Suprapubic skin (tissue), 4 donors: ENCODE data around the gene PPARGC1A. TPM values are rescaled to one million over a fixed set of nuclear protein-coding genes. Genes with fewer than 3 reads are reported as not detected.

ENCODE experiments used
- DNase-seq, 2 donors: peaks; one replicate each; pipeline ENCODE4 v3.0.0-alpha.2; 2019; ENCODE audit warnings: low spot score in 2 of 2
- H3K27ac ChIP-seq: fragments of 200-600 bp; sonication (generic); one replicate; pipeline ENCODE4 v1.5.1; 2019
- H3K27me3 ChIP-seq: fragments of 200-600 bp; sonication (generic); one replicate; pipeline ENCODE4 v1.5.1; 2019
- H3K36me3 ChIP-seq: fragments of 200-600 bp; sonication (generic); one replicate; pipeline ENCODE4 v1.5.1; 2019
- H3K4me1 ChIP-seq: fragments of 200-600 bp; sonication (generic); one replicate; pipeline ENCODE4 v1.5.1; 2019
- H3K4me3 ChIP-seq: fragments of 200-600 bp; sonication (generic); one replicate; pipeline ENCODE4 v1.5.1; 2019; ENCODE audit warnings: mild to moderate bottlenecking
- H3K9me3 ChIP-seq: fragments of 200-600 bp; sonication (generic); one replicate; pipeline ENCODE4 v1.5.1; 2019
- EP300 ChIP-seq: sonication (generic); formaldehyde crosslinking; IDR thresholded peaks from one replicate; pipeline ENCODE4 v1.6.1; 2017; ENCODE audit warnings: antibody characterized with exemption
- POLR2A ChIP-seq, 2 donors: fragments of 450-650 bp; IDR thresholded peaks; one replicate each; pipeline ENCODE4 v1.6.1; 2017; ENCODE audit warnings: antibody characterized with exemption in 2 of 2, mild to moderate bottlenecking in 2 of 2, moderate library complexity in 2 of 2
- POLR2AphosphoS5 ChIP-seq, 3 donors: sonication (generic); formaldehyde crosslinking; IDR thresholded peaks; one replicate each; pipeline ENCODE4 v1.6.1; 2017; ENCODE audit warnings: antibody characterized with exemption in 3 of 3
- WGBS: methylation state at CpG from one replicate; pipeline ENCODE4 v1.1.5; 2018; 5-methylcytosine and 5-hydroxymethylcytosine counted together
- total RNA-seq, 4 donors: library from RNA; depleted of rRNA; stranded (reverse); fragments of >200 nt; gene quantifications; one replicate each; pipeline ENCODE4 v1.1.0, GENCODE V29; 2016
- TF ChIP-seq, protein P1 (sequence below), 2 donors: fragments of 200-600 bp in 1 of 2; fragments of 450-650 bp in 1 of 2; sonication (generic) in 1 of 2; IDR thresholded peaks; one replicate each; pipeline ENCODE4 v1.5.1; 2016 to 2019; ENCODE audit warnings: antibody characterized with exemption in 2 of 2, mild to moderate bottlenecking in 1 of 2, moderate library complexity in 1 of 2

PPARGC1A gene
- total RNA-seq, 4 donors from 2014 or later = 10.5 to 33.4 (median 13.2) TPM

DNA sequence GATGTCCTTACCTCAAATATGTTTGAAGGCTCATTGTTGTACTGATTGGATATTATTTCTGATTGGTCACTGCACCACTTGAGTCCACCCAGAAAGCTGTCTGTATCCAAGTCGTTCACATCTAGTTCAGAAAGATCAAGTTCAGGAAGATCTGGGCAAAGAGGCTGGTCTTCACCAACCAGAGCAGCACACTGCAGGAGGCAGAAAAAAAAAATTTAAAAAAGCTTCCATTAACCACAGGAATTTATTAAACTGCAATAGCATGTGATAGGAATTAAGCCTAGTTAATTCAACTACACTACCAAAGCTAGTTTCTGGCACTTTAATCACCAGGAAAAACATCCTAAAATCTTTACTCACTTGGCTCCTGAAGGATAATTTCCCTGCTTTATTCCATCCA lies 5.1 kb downstream of the PPARGC1A start:
- H3K36me3 ChIP-seq = no peaks in the 10 kb centered on the region
- DNase-seq = no peak
- no peaks in the 10 kb centered on the region for H3K9me3 ChIP-seq
- H3K27ac ChIP-seq = peak overlapping the region; percentile 27
- H3K4me3 ChIP-seq = no peak overlapping the region
- TF ChIP-seq POLR2A (IDR thresholded peaks at IDR 0.05) (no peak), EP300 (no peak), POLR2AphosphoS5 (IDR thresholded peaks at IDR 0.05) (no peak)
- TF ChIP-seq, protein P1, sequence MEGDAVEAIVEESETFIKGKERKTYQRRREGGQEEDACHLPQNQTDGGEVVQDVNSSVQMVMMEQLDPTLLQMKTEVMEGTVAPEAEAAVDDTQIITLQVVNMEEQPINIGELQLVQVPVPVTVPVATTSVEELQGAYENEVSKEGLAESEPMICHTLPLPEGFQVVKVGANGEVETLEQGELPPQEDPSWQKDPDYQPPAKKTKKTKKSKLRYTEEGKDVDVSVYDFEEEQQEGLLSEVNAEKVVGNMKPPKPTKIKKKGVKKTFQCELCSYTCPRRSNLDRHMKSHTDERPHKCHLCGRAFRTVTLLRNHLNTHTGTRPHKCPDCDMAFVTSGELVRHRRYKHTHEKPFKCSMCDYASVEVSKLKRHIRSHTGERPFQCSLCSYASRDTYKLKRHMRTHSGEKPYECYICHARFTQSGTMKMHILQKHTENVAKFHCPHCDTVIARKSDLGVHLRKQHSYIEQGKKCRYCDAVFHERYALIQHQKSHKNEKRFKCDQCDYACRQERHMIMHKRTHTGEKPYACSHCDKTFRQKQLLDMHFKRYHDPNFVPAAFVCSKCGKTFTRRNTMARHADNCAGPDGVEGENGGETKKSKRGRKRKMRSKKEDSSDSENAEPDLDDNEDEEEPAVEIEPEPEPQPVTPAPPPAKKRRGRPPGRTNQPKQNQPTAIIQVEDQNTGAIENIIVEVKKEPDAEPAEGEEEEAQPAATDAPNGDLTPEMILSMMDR (IDR thresholded peaks at IDR 0.05) = no peak
- H3K4me1 ChIP-seq = peaks cover 18% of the 10 kb centered on the region
- 71% methylated on average over 1 of the region's 1 CpG for WGBS
- H3K27me3 ChIP-seq = no peaks in the 10 kb centered on the region

DNA sequence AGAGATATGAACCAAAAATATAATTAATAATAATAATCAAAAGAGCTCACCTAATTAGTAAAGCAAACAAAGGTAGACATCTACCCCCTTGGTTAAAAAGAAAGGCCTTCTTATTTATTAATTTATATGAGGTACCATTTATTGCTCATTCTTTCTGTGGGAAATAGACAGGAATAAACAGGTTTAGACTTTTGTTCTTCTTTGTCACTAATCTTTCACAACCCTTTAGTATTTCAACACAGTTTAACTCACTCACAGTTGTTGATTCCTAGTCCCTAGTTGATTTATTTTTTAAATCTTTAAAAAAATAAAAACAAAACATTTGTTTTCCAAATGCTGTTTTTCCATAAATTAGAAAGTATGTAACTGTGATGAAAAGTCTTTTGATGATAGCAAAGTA lies 5.6 kb downstream of the PPARGC1A start:
- no peak for DNase-seq
- peak overlapping the region; percentile 27 for H3K27ac ChIP-seq
- TF ChIP-seq POLR2AphosphoS5 (IDR thresholded peaks at IDR 0.05) = no peak
- no peak for TF ChIP-seq POLR2A (IDR thresholded peaks at IDR 0.05)
- TF ChIP-seq EP300 = no peak
- TF ChIP-seq, protein P1 (IDR thresholded peaks at IDR 0.05) = no peak
- H3K36me3 ChIP-seq = no peaks in the 10 kb centered on the region
- peaks cover 13% of the 10 kb centered on the region for H3K4me1 ChIP-seq
- H3K9me3 ChIP-seq = no peaks in the 10 kb centered on the region
- H3K27me3 ChIP-seq = no peaks in the 10 kb centered on the region
- H3K4me3 ChIP-seq = no peak overlapping the region

DNA sequence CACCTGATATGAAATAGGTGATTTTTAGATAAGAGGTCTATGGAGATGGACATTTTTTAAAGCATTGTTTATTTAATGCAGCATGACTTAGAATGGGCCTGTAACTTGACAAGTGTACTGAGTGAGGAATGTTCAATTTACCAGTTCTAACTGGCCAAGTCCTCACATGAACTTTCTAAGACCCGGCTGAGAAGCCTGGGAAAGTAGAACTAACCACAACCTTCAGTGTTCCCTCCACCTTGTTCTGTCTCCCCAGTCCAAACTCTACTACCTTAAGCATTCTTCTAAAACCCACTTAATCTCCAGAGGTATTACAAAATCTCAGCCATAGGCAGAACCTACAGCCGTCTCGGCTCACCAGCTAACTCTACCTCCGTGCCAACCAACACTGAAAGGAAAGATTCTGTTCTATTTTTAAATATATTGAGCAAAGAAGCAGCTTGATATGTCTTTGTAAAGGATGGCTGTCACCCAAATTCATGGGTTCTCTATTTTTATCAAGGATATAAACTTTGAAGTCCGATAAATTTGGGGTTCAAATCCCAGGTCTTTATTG lies 6.8 kb downstream of the PPARGC1A start:
- Histone ChIP-seq H3K4me1 (peaks cover under 1% of the 10 kb centered on the region), H3K27me3 (no peaks in the 10 kb centered on the region), H3K4me3 (no peak overlapping the region), H3K9me3 (no peaks in the 10 kb centered on the region), H3K27ac (peak overlapping the region; percentile 27), H3K36me3 (no peaks in the 10 kb centered on the region)
- no peak for DNase-seq
- 62% methylated on average over 5 of the region's 5 CpGs for WGBS
- no peak for TF ChIP-seq EP300
- TF ChIP-seq, protein P1 (IDR thresholded peaks at IDR 0.05) = no peak
- TF ChIP-seq POLR2AphosphoS5 (IDR thresholded peaks at IDR 0.05) = no peak
- no peak for TF ChIP-seq POLR2A (IDR thresholded peaks at IDR 0.05)

DNA sequence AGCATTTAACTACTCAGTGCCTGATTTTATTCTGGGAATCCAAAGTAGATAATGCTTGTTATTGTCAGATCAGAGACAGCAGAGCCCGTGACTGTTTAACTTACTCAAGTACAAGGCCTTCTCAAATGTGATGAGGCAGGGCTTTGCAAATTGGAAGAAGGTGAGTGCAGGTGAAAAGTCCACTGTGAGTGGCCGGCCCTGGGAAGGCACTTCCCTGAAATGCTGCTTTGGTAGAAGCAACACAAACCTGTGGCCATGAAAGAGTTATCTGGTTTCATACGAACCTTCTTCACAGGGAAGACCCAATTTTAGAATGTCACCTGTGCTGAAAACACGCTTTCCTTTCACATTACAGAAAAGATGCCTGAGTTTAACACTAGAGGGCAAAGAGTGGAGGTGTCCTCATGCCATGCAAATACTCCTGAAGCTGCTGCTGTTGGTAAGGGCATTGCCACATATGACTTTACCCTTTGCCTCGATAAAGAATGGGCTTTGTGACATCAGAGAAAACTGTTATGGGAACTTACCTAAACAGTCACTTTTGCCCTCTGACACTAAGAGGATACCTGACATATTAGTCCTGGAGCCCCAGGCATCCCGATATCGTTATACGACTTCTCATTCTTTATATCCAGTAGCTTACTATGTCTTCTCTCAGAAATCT lies 8.0 kb downstream of the PPARGC1A start:
- no peaks in the 10 kb centered on the region for H3K9me3 ChIP-seq
- no peaks in the 10 kb centered on the region for H3K36me3 ChIP-seq
- TF ChIP-seq POLR2A (IDR thresholded peaks at IDR 0.05) (no peak), EP300 (no peak), POLR2AphosphoS5 (IDR thresholded peaks at IDR 0.05) (no peak)
- TF ChIP-seq, protein P1 (IDR thresholded peaks at IDR 0.05) = no peak
- whole genome bisulfite sequencing = 85% methylated on average over 8 of the region's 8 CpGs
- H3K27ac ChIP-seq = peak overlapping the region; percentile 68
- no peak overlapping the region for H3K4me3 ChIP-seq
- H3K4me1 ChIP-seq = no peaks in the 10 kb centered on the region
- no peak for DNase-seq
- H3K27me3 ChIP-seq = no peaks in the 10 kb centered on the region

DNA sequence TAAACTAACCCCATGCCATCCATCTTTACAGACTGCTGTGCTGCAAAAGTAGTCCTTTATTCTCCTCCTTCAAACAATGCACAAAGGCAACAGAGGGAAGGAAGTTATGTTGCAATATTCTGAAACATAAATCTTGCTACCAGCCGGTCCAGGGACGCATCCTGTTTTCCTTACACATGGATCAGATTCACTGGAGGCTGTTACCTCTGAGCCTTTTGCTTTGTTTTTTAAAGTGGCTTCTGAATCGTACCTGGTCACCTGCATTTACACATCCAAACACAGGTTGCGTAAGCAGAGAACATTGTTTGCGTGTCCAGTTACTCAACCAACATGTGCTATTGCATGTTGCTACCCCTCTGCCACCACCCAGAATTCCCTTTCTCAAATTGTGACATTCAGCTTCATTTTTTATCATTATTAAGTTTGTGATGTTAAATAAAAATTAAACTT lies 8.8 kb downstream of the PPARGC1A start:
- H3K9me3 ChIP-seq = no peaks in the 10 kb centered on the region
- 52% methylated on average over 5 of the region's 5 CpGs for WGBS
- no peak overlapping the region for H3K4me3 ChIP-seq
- DNase-seq = no peak
- H3K27me3 ChIP-seq = no peaks in the 10 kb centered on the region
- H3K4me1 ChIP-seq = no peaks in the 10 kb centered on the region
- H3K27ac ChIP-seq = peak overlapping the region; percentile 4
- H3K36me3 ChIP-seq = no peaks in the 10 kb centered on the region
- TF ChIP-seq POLR2AphosphoS5 (IDR thresholded peaks at IDR 0.05) (peak in 1 of 3 donors; percentile 55), EP300 (no peak)
